ENCODE measurements around the gene PDZK1. TPM values are rescaled to one million over a fixed set of nuclear protein-coding genes. Genes with fewer than 3 reads are reported as not detected.

PDZK1 gene
- total and polyA plus RNA-seq, 2 donors (not counting 3 experiments of a cell fraction or from before 2014, with no cell fraction given), result 0.03 to 0.58 TPM

GRCh38 chr1:145690587-145691558 is 16.3 kb downstream of the PDZK1 start:
- Histone ChIP-seq H2AFZ (ENCODE audit: low read depth, low read length) (no peak overlapping the region), H3K27ac (ENCODE audit: insufficient read depth, low read depth, low read length) (no peak overlapping the region), H3K4me2 (ENCODE audit: insufficient read depth, low read length) (no peak overlapping the region), H3K9me1 (replicated peaks; ENCODE audit: control insufficient read depth, extremely low read depth, insufficient read depth, low read length) (no peaks in the 10 kb centered on the region), H3K27me3 (ENCODE audit: control insufficient read depth in 2 of 2, insufficient read depth in 2 of 2, low read length in 2 of 2) (no peaks in the 10 kb centered on the region), H3K79me2 (ENCODE audit: control insufficient read depth, insufficient read depth, low read length) (no peaks in the 10 kb centered on the region), H3K9me3 (replicated peaks; ENCODE audit: control insufficient read depth, insufficient read depth, low read length) (no peaks in the 10 kb centered on the region), H4K20me1 (replicated peaks; ENCODE audit: control insufficient read depth, extremely low read depth, insufficient read depth, low read length) (no peaks in the 10 kb centered on the region), H3K36me3 (ENCODE audit: control insufficient read depth in 2 of 2, extremely low read depth in 1 of 2, insufficient read depth in 2 of 2, low read length in 2 of 2) (no peaks in the 10 kb centered on the region), H3K9ac (replicated peaks; ENCODE audit: extremely low read depth, insufficient read depth, low read length) (no peak overlapping the region), H3K4me1 (ENCODE audit: control insufficient read depth, extremely low read depth, insufficient read depth, low read length) (no peaks in the 10 kb centered on the region), H3K4me3 (replicated peaks in 1 of 3; ENCODE audit: insufficient read depth in 1 of 3, low read depth in 1 of 3, low read length in 3 of 3) (no peak overlapping the region)
- TF ChIP-seq EZH2 (IDR thresholded peaks at IDR 0.05; ENCODE audit: borderline replicate concordance, low read depth, low read length, severe bottlenecking) (no peak), MAX (IDR thresholded peaks at IDR 0.05; ENCODE audit: insufficient read depth, insufficient read length) (no peak), POLR2A (IDR thresholded peaks at IDR 0.05; ENCODE audit: low read depth, low read length) (no peak), JUN (IDR thresholded peaks at IDR 0.05; ENCODE audit: borderline replicate concordance, insufficient read depth, insufficient read length, low read depth) (no peak)
- ChIA-PET POLR2A (no interaction called here), CTCF (no interaction called here)
- intact Hi-C loops (cut with micrococcal nuclease) (no loop called here), dilution Hi-C loops (cut with MboI; ENCODE audit: extremely low pct_ligation_motif_present, low sequenced_read_pairs) (no loop called here)
- DNase-seq (ENCODE audit: low read depth, low spot score) (peak; percentile 12), FAIRE-seq (no peak)
- BruUV-seq (replicated peaks), result no TSS peak

GRCh38 chr1:145689922-145690321 is 17.2 kb downstream of the PDZK1 start:
- FAIRE-seq (no peak), DNase-seq (ENCODE audit: low read depth, low spot score) (no peak)
- no TSS peak for BruUV-seq (replicated peaks)
- Histone ChIP-seq H2AFZ (ENCODE audit: low read depth, low read length) (no peak overlapping the region), H3K79me2 (ENCODE audit: control insufficient read depth, insufficient read depth, low read length) (no peaks in the 10 kb centered on the region), H3K27ac (ENCODE audit: insufficient read depth, low read depth, low read length) (no peak overlapping the region), H3K4me3 (replicated peaks in 1 of 3; ENCODE audit: insufficient read depth in 1 of 3, low read depth in 1 of 3, low read length in 3 of 3) (no peak overlapping the region), H3K36me3 (ENCODE audit: control insufficient read depth in 2 of 2, extremely low read depth in 1 of 2, insufficient read depth in 2 of 2, low read length in 2 of 2) (no peaks in the 10 kb centered on the region), H3K9me1 (replicated peaks; ENCODE audit: control insufficient read depth, extremely low read depth, insufficient read depth, low read length) (no peaks in the 10 kb centered on the region), H3K4me2 (ENCODE audit: insufficient read depth, low read length) (no peak overlapping the region), H4K20me1 (replicated peaks; ENCODE audit: control insufficient read depth, extremely low read depth, insufficient read depth, low read length) (no peaks in the 10 kb centered on the region), H3K9ac (replicated peaks; ENCODE audit: extremely low read depth, insufficient read depth, low read length) (no peak overlapping the region), H3K4me1 (ENCODE audit: control insufficient read depth, extremely low read depth, insufficient read depth, low read length) (no peaks in the 10 kb centered on the region), H3K9me3 (replicated peaks; ENCODE audit: control insufficient read depth, insufficient read depth, low read length) (no peaks in the 10 kb centered on the region), H3K27me3 (ENCODE audit: control insufficient read depth in 2 of 2, insufficient read depth in 2 of 2, low read length in 2 of 2) (no peaks in the 10 kb centered on the region)
- dilution Hi-C loops (cut with MboI; ENCODE audit: extremely low pct_ligation_motif_present, low sequenced_read_pairs) (no loop called here), intact Hi-C loops (cut with micrococcal nuclease) (no loop called here)
- POLR2A ChIA-PET, result no interaction called here
- CTCF ChIA-PET, result no interaction called here
- no peak for TF ChIP-seq MYC (IDR thresholded peaks at IDR 0.05; ENCODE audit: low read depth, low read length)
- no peak for TF ChIP-seq CTCF (IDR thresholded peaks at IDR 0.05; ENCODE audit: extremely low read depth in 1 of 2, insufficient read depth in 1 of 2, low read depth in 1 of 2, low read length in 2 of 2)
- TF ChIP-seq POLR2A (IDR thresholded peaks at IDR 0.05; ENCODE audit: low read depth, low read length), result no peak
- TF ChIP-seq JUN (IDR thresholded peaks at IDR 0.05; ENCODE audit: borderline replicate concordance, insufficient read depth, insufficient read length, low read depth), result no peak
- no peak for TF ChIP-seq GATA2 (IDR thresholded peaks at IDR 0.05; ENCODE audit: insufficient read depth, insufficient read length, low read depth, low read length)
- no peak for TF ChIP-seq POLR2AphosphoS5 (IDR thresholded peaks at IDR 0.05; ENCODE audit: insufficient read depth, low read depth, low read length)
- TF ChIP-seq EZH2 (IDR thresholded peaks at IDR 0.05; ENCODE audit: borderline replicate concordance, low read depth, low read length, severe bottlenecking), result no peak
- no peak for TF ChIP-seq MAX (IDR thresholded peaks at IDR 0.05; ENCODE audit: insufficient read depth, insufficient read length)
- no peak for TF ChIP-seq FOS (IDR thresholded peaks at IDR 0.05; ENCODE audit: borderline replicate concordance, insufficient read depth, low read length)

Data from endothelial cell of umbilical vein (primary cell).